HEK293 (cell line): ENCODE data around the gene ASGR2.

Experiments used
- CTCF ChIA-PET: fragments of 350-600 bp; formaldehyde crosslinking; extraction: SDS; loops from one replicate; lab custom pipeline; 2021; ENCODE audit warnings: antibody characterized with exemption; lab: Yijun Ruan, JAX
- POLR2A ChIA-PET: fragments of 300-600 bp; formaldehyde crosslinking; extraction: SDS; loops from one replicate; lab custom pipeline; 2020; ENCODE audit warnings: antibody characterized with exemption, inconsistent platforms; lab: Yijun Ruan, JAX
- H3K27ac ChIP-seq: fragments of 200-500 bp; sonication (Bioruptor generic); 2 replicates; pipeline ENCODE4 v1.5.1; 2014; ENCODE audit warnings: low read depth, low read length, control low read depth, inconsistent platforms; ENCODE audit errors: extremely low read depth
- H3K36me3 ChIP-seq, 2 experiments: fragments of 200-500 bp in 1 of 2; sonication (Bioruptor generic) in 1 of 2; 1 replicate in 1 of 2; 2 replicates in 1 of 2; pipeline ENCODE4 v1.5.1; 2014 to 2017; ENCODE audit warnings: inconsistent platforms in 2 of 2, low read length in 2 of 2; ENCODE audit not compliant: control insufficient read depth in 2 of 2, insufficient read depth in 1 of 2
- H3K4me1 ChIP-seq: fragments of 200-500 bp; sonication (Bioruptor generic); 2 replicates; pipeline ENCODE4 v1.5.1; 2014; ENCODE audit warnings: mild to moderate bottlenecking, low read length, inconsistent platforms; ENCODE audit not compliant: control insufficient read depth, insufficient read depth
- H3K4me3 ChIP-seq: 2 replicates; pipeline ENCODE4 v1.5.1; 2011; ENCODE audit warnings: low read depth, mild to moderate bottlenecking, control low read depth, low read length, moderate library complexity
- H3K9me3 ChIP-seq: fragments of 200-500 bp; sonication (Bioruptor generic); 2 replicates; pipeline ENCODE4 v1.5.1; 2014; ENCODE audit warnings: low read depth, low read length, inconsistent platforms; ENCODE audit not compliant: control insufficient read depth, insufficient read depth
- ATF2 ChIP-seq: fragments of 450-650 bp; formaldehyde crosslinking; IDR thresholded peaks from 2 replicates; pipeline ENCODE4 v1.5.1; 2016; ENCODE audit warnings: missing biosample characterization, missing genetic modification characterization, low read depth
- ELK4 ChIP-seq: IDR thresholded peaks from 2 replicates; pipeline ENCODE4 v1.6.1; 2011; ENCODE audit warnings: mild to moderate bottlenecking, low read depth, low read length, borderline replicate concordance
- KLF8 ChIP-seq: fragments of 450-650 bp; formaldehyde crosslinking; IDR thresholded peaks from 2 replicates; pipeline ENCODE4 v1.5.1; 2016; ENCODE audit warnings: missing biosample characterization, missing genetic modification characterization
- PRDM1 ChIP-seq: fragments of 450-650 bp; formaldehyde crosslinking; IDR thresholded peaks from 2 replicates; pipeline ENCODE4; 2016; ENCODE audit warnings: missing biosample characterization, missing genetic modification characterization
- SALL2 ChIP-seq: fragments of 450-650 bp; formaldehyde crosslinking; IDR thresholded peaks from 2 replicates; pipeline ENCODE4 v1.5.0; 2017; ENCODE audit warnings: missing biosample characterization, mild to moderate bottlenecking, missing genetic modification characterization, borderline replicate concordance
- SP2 ChIP-seq: fragments of 450-650 bp; formaldehyde crosslinking; IDR thresholded peaks from 2 replicates; pipeline ENCODE4 v1.5.1; 2016; ENCODE audit warnings: missing biosample characterization, missing genetic modification characterization
- TRIM28 ChIP-seq: IDR thresholded peaks from 2 replicates; pipeline ENCODE4 v1.6.1; 2011; ENCODE audit warnings: low read length, control low read depth, borderline replicate concordance
- ZBTB26 ChIP-seq: fragments of 450-650 bp; formaldehyde crosslinking; optimal IDR thresholded peaks from 2 replicates; pipeline ENCODE3; 2016; ENCODE audit warnings: missing biosample characterization, mild to moderate bottlenecking, missing genetic modification characterization
- ZEB2 ChIP-seq: fragments of 450-650 bp; formaldehyde crosslinking; IDR thresholded peaks from 2 replicates; pipeline ENCODE4 v1.5.1; 2016; ENCODE audit warnings: missing biosample characterization, missing genetic modification characterization
- ZFP41 ChIP-seq: fragments of 450-650 bp; formaldehyde crosslinking; IDR thresholded peaks from 2 replicates; pipeline ENCODE4 v1.5.1; 2016; ENCODE audit warnings: missing biosample characterization, missing genetic modification characterization, borderline replicate concordance
- ZNF133 ChIP-seq: fragments of 450-650 bp; formaldehyde crosslinking; IDR thresholded peaks from 2 replicates; pipeline ENCODE4 v1.5.1; 2016; ENCODE audit warnings: missing biosample characterization, missing genetic modification characterization
- ZNF140 ChIP-seq: fragments of 450-650 bp; formaldehyde crosslinking; IDR thresholded peaks from 2 replicates; pipeline ENCODE4 v1.5.1; 2016; ENCODE audit warnings: missing biosample characterization, missing genetic modification characterization
- ZNF248 ChIP-seq: fragments of 450-650 bp; formaldehyde crosslinking; IDR thresholded peaks from 2 replicates; pipeline ENCODE4 v1.5.1; 2017; ENCODE audit warnings: missing biosample characterization, missing genetic modification characterization
- ZNF335 ChIP-seq: fragments of 450-650 bp; formaldehyde crosslinking; conservative IDR thresholded peaks from 2 replicates; pipeline ENCODE4 v1.5.1; 2016; ENCODE audit warnings: missing biosample characterization, missing genetic modification characterization
- ZNF391 ChIP-seq: fragments of 450-650 bp; formaldehyde crosslinking; IDR thresholded peaks from 2 replicates; pipeline ENCODE4 v1.5.1; 2016; ENCODE audit warnings: low read depth, missing biosample characterization, missing genetic modification characterization, borderline replicate concordance
- ZNF394 ChIP-seq: fragments of 450-650 bp; formaldehyde crosslinking; IDR thresholded peaks from 2 replicates; pipeline ENCODE4 v1.5.1; 2016; ENCODE audit warnings: missing biosample characterization, missing genetic modification characterization, mild to moderate bottlenecking, moderate library complexity, borderline replicate concordance
- ZNF600 ChIP-seq: fragments of 450-650 bp; formaldehyde crosslinking; IDR thresholded peaks from 2 replicates; pipeline ENCODE4 v1.5.1; 2016; ENCODE audit warnings: missing biosample characterization, missing genetic modification characterization
- ZNF654 ChIP-seq: fragments of 450-650 bp; formaldehyde crosslinking; IDR thresholded peaks from 2 replicates; pipeline ENCODE4 v1.5.1; 2016; ENCODE audit warnings: low read depth, missing biosample characterization, missing genetic modification characterization
- ZNF664 ChIP-seq: fragments of 450-650 bp; formaldehyde crosslinking; IDR thresholded peaks from 2 replicates; pipeline ENCODE4 v1.5.1; 2016; ENCODE audit warnings: missing biosample characterization, missing genetic modification characterization
- ZNF785 ChIP-seq: fragments of 450-650 bp; formaldehyde crosslinking; IDR thresholded peaks from 2 replicates; pipeline ENCODE4 v1.5.1; 2016; ENCODE audit warnings: missing biosample characterization, missing genetic modification characterization
- ZXDB ChIP-seq: fragments of 450-650 bp; formaldehyde crosslinking; IDR thresholded peaks from 2 replicates; pipeline ENCODE4 v1.5.1; 2016; ENCODE audit warnings: missing biosample characterization, missing genetic modification characterization
- TF ChIP-seq, protein P1 (sequence below): fragments of 450-650 bp; formaldehyde crosslinking; IDR thresholded peaks from 2 replicates; pipeline ENCODE4 v1.5.1; 2017; ENCODE audit warnings: missing biosample characterization, missing genetic modification characterization
- TF ChIP-seq, protein P2 (sequence below): fragments of 450-650 bp; formaldehyde crosslinking; IDR thresholded peaks from 2 replicates; pipeline ENCODE4 v1.5.1; 2016; ENCODE audit warnings: missing biosample characterization, missing genetic modification characterization
- TF ChIP-seq, protein P3 (sequence below): fragments of 450-650 bp; formaldehyde crosslinking; IDR thresholded peaks from 2 replicates; pipeline ENCODE4 v1.5.1; 2016; ENCODE audit warnings: missing biosample characterization, missing genetic modification characterization

ASGR2 gene

DNA sequence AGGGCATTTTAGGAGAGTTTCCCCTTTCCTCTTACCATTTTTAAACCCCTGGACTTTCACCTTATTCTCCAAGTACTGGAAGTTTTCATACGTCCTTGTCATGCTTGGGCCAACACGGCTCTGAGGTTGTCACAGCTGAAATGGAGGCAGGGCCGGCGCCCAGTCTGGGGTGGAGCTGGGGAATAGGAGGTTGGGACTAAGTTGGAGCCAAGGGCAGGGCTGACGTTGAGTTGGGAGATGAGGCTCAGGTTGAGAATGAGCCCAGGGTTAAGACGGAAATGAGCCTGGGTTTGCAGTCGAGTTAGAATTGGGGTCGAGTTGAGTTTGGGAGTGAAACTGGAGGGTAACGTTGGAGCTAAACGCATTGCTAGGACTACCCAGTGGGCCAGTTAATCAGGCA, 35.9 kb downstream of the ASGR2 start:
- TF ChIP-seq ZNF394 (no peak), SALL2 (tag by site-specific recombination) (no peak), ZNF785 (no peak), ZNF140 (tag by site-specific recombination) (no peak), ELK4 (no peak), ATF2 (tag by site-specific recombination) (no peak), ZNF248 (tag by site-specific recombination) (no peak), PRDM1 (tag by site-specific recombination) (no peak), ZNF664 (tag by site-specific recombination) (no peak), ZNF600 (no peak), ZXDB (tag by site-specific recombination) (no peak), ZEB2 (tag by site-specific recombination) (no peak), ZNF335 (no peak), TRIM28 (no peak), ZNF391 (tag by site-specific recombination) (no peak), SP2 (tag by site-specific recombination) (no peak)
- TF ChIP-seq, protein P1, sequence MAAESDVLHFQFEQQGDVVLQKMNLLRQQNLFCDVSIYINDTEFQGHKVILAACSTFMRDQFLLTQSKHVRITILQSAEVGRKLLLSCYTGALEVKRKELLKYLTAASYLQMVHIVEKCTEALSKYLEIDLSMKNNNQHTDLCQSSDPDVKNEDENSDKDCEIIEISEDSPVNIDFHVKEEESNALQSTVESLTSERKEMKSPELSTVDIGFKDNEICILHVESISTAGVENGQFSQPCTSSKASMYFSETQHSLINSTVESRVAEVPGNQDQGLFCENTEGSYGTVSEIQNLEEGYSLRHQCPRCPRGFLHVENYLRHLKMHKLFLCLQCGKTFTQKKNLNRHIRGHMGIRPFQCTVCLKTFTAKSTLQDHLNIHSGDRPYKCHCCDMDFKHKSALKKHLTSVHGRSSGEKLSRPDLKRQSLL: no peak
- TF ChIP-seq, protein P2, sequence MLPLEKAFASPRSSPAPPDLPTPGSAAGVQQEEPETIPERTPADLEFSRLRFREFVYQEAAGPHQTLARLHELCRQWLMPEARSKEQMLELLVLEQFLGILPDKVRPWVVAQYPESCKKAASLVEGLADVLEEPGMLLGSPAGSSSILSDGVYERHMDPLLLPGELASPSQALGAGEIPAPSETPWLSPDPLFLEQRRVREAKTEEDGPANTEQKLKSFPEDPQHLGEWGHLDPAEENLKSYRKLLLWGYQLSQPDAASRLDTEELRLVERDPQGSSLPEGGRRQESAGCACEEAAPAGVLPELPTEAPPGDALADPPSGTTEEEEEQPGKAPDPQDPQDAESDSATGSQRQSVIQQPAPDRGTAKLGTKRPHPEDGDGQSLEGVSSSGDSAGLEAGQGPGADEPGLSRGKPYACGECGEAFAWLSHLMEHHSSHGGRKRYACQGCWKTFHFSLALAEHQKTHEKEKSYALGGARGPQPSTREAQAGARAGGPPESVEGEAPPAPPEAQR: no peak
- H3K36me3 ChIP-seq: no peaks in the 10 kb centered on the region
- POLR2A ChIA-PET: no interaction called here
- CTCF ChIA-PET: interaction anchor here (0.5 to 1.2 kb wide), 4 partner anchors 26 to 218 kb away, joined by 3 to 6 read pairs (median 4); no protein-coding TSS in a partner anchor
- H3K4me3 ChIP-seq: no peak overlapping the region
- H3K4me1 ChIP-seq: no peaks in the 10 kb centered on the region
- no peak overlapping the region for H3K27ac ChIP-seq
- H3K9me3 ChIP-seq: no peaks in the 10 kb centered on the region

- Histone ChIP-seq H3K27ac (no peak overlapping the region), H3K9me3 (no peaks in the 10 kb centered on the region), H3K4me1 (no peaks in the 10 kb centered on the region), H3K4me3 (no peak overlapping the region), H3K36me3 (no peaks in the 10 kb centered on the region)
- ChIA-PET POLR2A (no interaction called here), CTCF (interaction anchor here (0.6 to 0.7 kb wide), 2 partner anchors 58 to 219 kb away, joined by 4 to 6 read pairs; no protein-coding TSS in a partner anchor)
- TF ChIP-seq KLF8: no peak
- TF ChIP-seq, protein P3, sequence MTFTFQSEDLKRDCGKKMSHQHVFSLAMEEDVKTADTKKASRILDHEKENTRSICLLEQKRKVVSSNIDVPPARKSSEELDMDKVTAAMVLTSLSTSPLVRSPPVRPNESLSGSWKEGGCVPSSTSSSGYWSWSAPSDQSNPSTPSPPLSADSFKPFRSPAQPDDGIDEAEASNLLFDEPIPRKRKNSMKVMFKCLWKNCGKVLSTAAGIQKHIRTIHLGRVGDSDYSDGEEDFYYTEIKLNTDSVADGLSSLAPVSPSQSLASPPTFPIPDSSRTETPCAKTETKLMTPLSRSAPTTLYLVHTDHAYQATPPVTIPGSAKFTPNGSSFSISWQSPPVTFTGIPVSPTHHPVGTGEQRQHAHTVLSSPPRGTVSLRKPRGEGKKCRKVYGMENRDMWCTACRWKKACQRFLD (tag by site-specific recombination): no peak
- no peak for TF ChIP-seq ZFP41
- no peak for TF ChIP-seq ZBTB26 (tag by site-specific recombination)
- TF ChIP-seq ELK4: no peak
- TF ChIP-seq ZNF654 (tag by site-specific recombination): no peak
- peak; percentile 73 for TF ChIP-seq ZNF133 (tag by site-specific recombination)
Observed at GRCh38 chr17:7077911-7078546, 36.6 kb downstream of the ASGR2 start.
